Tibial nerve (tissue), 4 donors: ENCODE results near the gene MCC. TPM values are rescaled to one million over a fixed set of nuclear protein-coding genes. Genes with fewer than 3 reads are reported as not detected.

Experiments
- DNase-seq, 2 donors: peaks; one replicate each; pipeline ENCODE4 v3.0.0-alpha.2; 2019; ENCODE audit warnings: low spot score in 2 of 2
- H3K27ac ChIP-seq, 4 donors: fragments of 200-600 bp; sonication (generic) in 3 of 4; one replicate each; pipeline ENCODE4 v1.5.1; 2017 to 2019; ENCODE audit warnings: mild to moderate bottlenecking in 1 of 4
- H3K27me3 ChIP-seq, 2 donors: fragments of 200-600 bp; sonication (generic) in 1 of 2; one replicate each; pipeline versions ENCODE4 v1.5.1 to v1.6.0; 2017 to 2019
- H3K36me3 ChIP-seq, 3 donors: fragments of 200-600 bp; sonication (generic); one replicate each; pipeline ENCODE4 v1.5.1; 2018 to 2019
- H3K4me1 ChIP-seq, 4 donors: fragments of 200-600 bp; sonication (generic) in 3 of 4; one replicate each; pipeline ENCODE4 v1.5.1; 2017 to 2019
- H3K4me3 ChIP-seq, 4 donors: fragments of 200-600 bp; sonication (generic) in 3 of 4; one replicate each; pipeline ENCODE4 v1.5.1; 2017 to 2019; ENCODE audit warnings: mild to moderate bottlenecking in 1 of 4, moderate library complexity in 1 of 4
- H3K9me3 ChIP-seq, 4 donors: fragments of 200-600 bp; sonication (generic) in 3 of 4; one replicate each; pipeline ENCODE4 v1.5.1; 2017 to 2019
- CTCF ChIP-seq, 5 experiments: fragments of 200-600 bp in 3 of 5; fragments of 450-650 bp in 2 of 5; sonication (generic) in 3 of 5; IDR thresholded peaks; one replicate each; pipeline ENCODE4 v1.5.1; 2016 to 2019; ENCODE audit warnings: antibody characterized with exemption in 5 of 5, mild to moderate bottlenecking in 3 of 5, moderate library complexity in 2 of 5
- EP300 ChIP-seq, 2 donors: sonication (generic); formaldehyde crosslinking; IDR thresholded peaks; one replicate each; pipeline ENCODE4 v1.6.1; 2017; ENCODE audit warnings: antibody characterized with exemption in 2 of 2, mild to moderate bottlenecking in 1 of 2
- POLR2A ChIP-seq, 2 donors: fragments of 450-650 bp; IDR thresholded peaks; one replicate each; pipeline ENCODE4 v1.6.1; 2017; ENCODE audit warnings: antibody characterized with exemption in 2 of 2, mild to moderate bottlenecking in 2 of 2, moderate library complexity in 2 of 2
- WGBS, 2 donors: methylation state at CpG; one replicate each; pipeline ENCODE4 v1.1.5; 2018; 5-methylcytosine and 5-hydroxymethylcytosine counted together
- total RNA-seq, 4 donors: library from RNA; depleted of rRNA; stranded (reverse); fragments of >200 nt; gene quantifications; one replicate each; pipeline ENCODE4 v1.1.0, GENCODE V29; 2016

MCC gene
- total RNA-seq, 4 donors from 2014 or later = 55.5 to 122 (median 80.9) TPM

- no peaks in the 10 kb centered on the region for H3K9me3 ChIP-seq
- TF ChIP-seq EP300 (IDR thresholded peaks at IDR 0.05) = no peak
- no peak for TF ChIP-seq CTCF (IDR thresholded peaks at IDR 0.05)
- TF ChIP-seq POLR2A (IDR thresholded peaks at IDR 0.05) = no peak
- no peaks in the 10 kb centered on the region for H3K27me3 ChIP-seq
- 88 to 90% methylated on average over 2 of the region's 2 CpGs for WGBS, 2 donors
- no peak overlapping the region for H3K27ac ChIP-seq
- no peaks in the 10 kb centered on the region for H3K4me1 ChIP-seq
- peaks cover 0 to 16% (median 0%) of the 10 kb centered on the region in 3 donors for H3K36me3 ChIP-seq
- H3K4me3 ChIP-seq = no peak overlapping the region
- DNase-seq = no peak
Measured at GRCh38 chr5:113106821-113107220, 381.4 kb downstream of the MCC start.

GRCh38 chr5:113105693-113106280 is 382.5 kb downstream of the MCC start:
- TF ChIP-seq POLR2A (IDR thresholded peaks at IDR 0.05) (no peak), EP300 (IDR thresholded peaks at IDR 0.05) (no peak), CTCF (IDR thresholded peaks at IDR 0.05) (no peak)
- Histone ChIP-seq H3K9me3 (no peaks in the 10 kb centered on the region), H3K36me3 (peaks cover 0 to 21% (median 0%) of the 10 kb centered on the region in 3 donors), H3K4me3 (no peak overlapping the region), H3K27ac (no peak overlapping the region), H3K27me3 (no peaks in the 10 kb centered on the region), H3K4me1 (no peaks in the 10 kb centered on the region)
- 86 to 89% methylated on average over 5 of the region's 5 CpGs for WGBS, 2 donors
- no peak for DNase-seq

- Histone ChIP-seq H3K9me3 (no peaks in the 10 kb centered on the region), H3K27ac (no peak overlapping the region), H3K4me3 (no peak overlapping the region), H3K4me1 (no peaks in the 10 kb centered on the region), H3K36me3 (peaks cover 0 to 38% (median 0%) of the 10 kb centered on the region in 3 donors), H3K27me3 (no peaks in the 10 kb centered on the region)
- TF ChIP-seq POLR2A (IDR thresholded peaks at IDR 0.05) (no peak), EP300 (IDR thresholded peaks at IDR 0.05) (no peak), CTCF (IDR thresholded peaks at IDR 0.05) (no peak)
- DNase-seq = no peak
- 75 to 80% methylated on average over 3 of the region's 3 CpGs for WGBS, 2 donors
Measured at GRCh38 chr5:113103330-113103729, 384.9 kb downstream of the MCC start.

GRCh38 chr5:113102121-113102531 is 386.1 kb downstream of the MCC start:
- H3K27me3 ChIP-seq = no peaks in the 10 kb centered on the region
- peak in 1 of 2 donors; percentile 9 for TF ChIP-seq EP300 (IDR thresholded peaks at IDR 0.05)
- no peak for TF ChIP-seq POLR2A (IDR thresholded peaks at IDR 0.05)
- no peaks in the 10 kb centered on the region for H3K4me1 ChIP-seq
- H3K36me3 ChIP-seq = peaks cover 0 to 50% (median 0%) of the 10 kb centered on the region in 3 donors
- WGBS, 2 donors = 33 to 59% methylated on average over 1 of the region's 1 CpG
- no peak for DNase-seq
- H3K9me3 ChIP-seq = no peaks in the 10 kb centered on the region
- no peak overlapping the region for H3K27ac ChIP-seq
- H3K4me3 ChIP-seq = no peak overlapping the region

- Histone ChIP-seq H3K4me3 (no peak overlapping the region), H3K36me3 (peaks cover 0 to 60% (median 0%) of the 10 kb centered on the region in 3 donors), H3K4me1 (no peaks in the 10 kb centered on the region), H3K27ac (no peak overlapping the region), H3K27me3 (no peaks in the 10 kb centered on the region), H3K9me3 (no peaks in the 10 kb centered on the region)
- no peak for DNase-seq
- TF ChIP-seq CTCF (IDR thresholded peaks at IDR 0.05) = no peak
- no peak for TF ChIP-seq POLR2A (IDR thresholded peaks at IDR 0.05)
- no peak for TF ChIP-seq EP300 (IDR thresholded peaks at IDR 0.05)
- 94 to 96% methylated on average over 2 of the region's 2 CpGs for WGBS, 2 donors
Measured at GRCh38 chr5:113100981-113101380, 387.3 kb downstream of the MCC start.
